ENCODE results near the gene PTGES3.
A peak's percentile ranks its signal among the peaks of the same experiment; 100 is the strongest.

Gene PTGES3

DNA sequence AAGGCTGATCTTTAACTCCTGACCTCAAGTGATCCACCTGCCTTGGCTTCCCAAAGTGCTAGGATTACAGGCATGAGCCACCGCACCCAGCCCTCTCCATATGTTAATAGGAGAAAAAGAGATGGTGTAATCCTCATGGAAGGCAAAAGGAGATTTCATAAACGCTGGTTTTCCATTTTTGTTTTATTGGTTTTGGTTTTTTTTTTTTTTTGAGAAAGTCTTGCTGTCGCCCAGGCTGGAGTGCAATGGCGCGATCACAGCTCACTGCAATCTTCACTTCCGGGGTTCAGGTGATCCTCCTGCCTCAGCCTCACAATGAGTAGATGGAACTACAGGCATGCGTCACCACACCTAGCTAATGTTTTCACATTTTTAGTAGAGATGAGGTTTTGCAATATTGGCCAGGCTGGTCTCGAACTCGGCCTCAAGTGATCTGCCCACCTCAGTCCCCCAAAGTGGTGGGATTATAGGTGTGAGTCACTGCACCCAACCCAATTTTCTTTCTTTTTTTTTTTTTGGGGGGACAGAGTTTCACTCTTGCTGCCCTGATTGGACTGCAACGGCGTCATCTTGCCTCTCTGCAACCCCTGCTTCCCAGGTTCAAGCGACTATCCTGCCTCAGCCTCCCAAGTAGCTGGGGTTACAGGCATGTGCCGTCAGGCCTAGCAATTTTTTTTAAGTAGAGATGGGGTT lies 8.1 kb downstream of the PTGES3 start (continued):
- TF ChIP-seq, protein P1, sequence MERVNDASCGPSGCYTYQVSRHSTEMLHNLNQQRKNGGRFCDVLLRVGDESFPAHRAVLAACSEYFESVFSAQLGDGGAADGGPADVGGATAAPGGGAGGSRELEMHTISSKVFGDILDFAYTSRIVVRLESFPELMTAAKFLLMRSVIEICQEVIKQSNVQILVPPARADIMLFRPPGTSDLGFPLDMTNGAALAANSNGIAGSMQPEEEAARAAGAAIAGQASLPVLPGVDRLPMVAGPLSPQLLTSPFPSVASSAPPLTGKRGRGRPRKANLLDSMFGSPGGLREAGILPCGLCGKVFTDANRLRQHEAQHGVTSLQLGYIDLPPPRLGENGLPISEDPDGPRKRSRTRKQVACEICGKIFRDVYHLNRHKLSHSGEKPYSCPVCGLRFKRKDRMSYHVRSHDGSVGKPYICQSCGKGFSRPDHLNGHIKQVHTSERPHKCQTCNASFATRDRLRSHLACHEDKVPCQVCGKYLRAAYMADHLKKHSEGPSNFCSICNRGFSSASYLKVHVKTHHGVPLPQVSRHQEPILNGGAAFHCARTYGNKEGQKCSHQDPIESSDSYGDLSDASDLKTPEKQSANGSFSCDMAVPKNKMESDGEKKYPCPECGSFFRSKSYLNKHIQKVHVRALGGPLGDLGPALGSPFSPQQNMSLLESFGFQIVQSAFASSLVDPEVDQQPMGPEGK (tag by site-specific recombination; IDR thresholded peaks at IDR 0.05) = no peak
- no peak for TF ChIP-seq KLF10 (tag by site-specific recombination; IDR thresholded peaks at IDR 0.05)
- TF ChIP-seq ZNF23 (tag by site-specific recombination; IDR thresholded peaks at IDR 0.05; ENCODE audit: borderline replicate concordance) = no peak
- no peak for TF ChIP-seq YY2 (tag by site-specific recombination; IDR thresholded peaks at IDR 0.05)
- TF ChIP-seq ZNF18 (tag by site-specific recombination; IDR thresholded peaks at IDR 0.05) = peak; percentile 65; the same call in 1 of the 2 replicates
- no peak for TF ChIP-seq KLF9 (tag by site-specific recombination; IDR thresholded peaks at IDR 0.05; ENCODE audit: low read depth)
- TF ChIP-seq ZBTB17 (tag by site-specific recombination; IDR thresholded peaks at IDR 0.05) = peak; percentile 67
- TF ChIP-seq ZNF266 (tag by site-specific recombination; IDR thresholded peaks at IDR 0.05; ENCODE audit: low read depth) = no peak
- no peak for TF ChIP-seq ZNF777 (tag by site-specific recombination; IDR thresholded peaks at IDR 0.05; ENCODE audit: borderline replicate concordance)
- TF ChIP-seq, protein P2, sequence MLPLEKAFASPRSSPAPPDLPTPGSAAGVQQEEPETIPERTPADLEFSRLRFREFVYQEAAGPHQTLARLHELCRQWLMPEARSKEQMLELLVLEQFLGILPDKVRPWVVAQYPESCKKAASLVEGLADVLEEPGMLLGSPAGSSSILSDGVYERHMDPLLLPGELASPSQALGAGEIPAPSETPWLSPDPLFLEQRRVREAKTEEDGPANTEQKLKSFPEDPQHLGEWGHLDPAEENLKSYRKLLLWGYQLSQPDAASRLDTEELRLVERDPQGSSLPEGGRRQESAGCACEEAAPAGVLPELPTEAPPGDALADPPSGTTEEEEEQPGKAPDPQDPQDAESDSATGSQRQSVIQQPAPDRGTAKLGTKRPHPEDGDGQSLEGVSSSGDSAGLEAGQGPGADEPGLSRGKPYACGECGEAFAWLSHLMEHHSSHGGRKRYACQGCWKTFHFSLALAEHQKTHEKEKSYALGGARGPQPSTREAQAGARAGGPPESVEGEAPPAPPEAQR (tag by site-specific recombination; IDR thresholded peaks at IDR 0.05) = no peak
- no peak for TF ChIP-seq CTCF (tag by site-specific recombination; IDR thresholded peaks at IDR 0.05)
- TF ChIP-seq MYNN (tag by site-specific recombination; IDR thresholded peaks at IDR 0.05; ENCODE audit: borderline replicate concordance) = no peak
- TF ChIP-seq AEBP2 (tag by site-specific recombination; IDR thresholded peaks at IDR 0.05; ENCODE audit: borderline replicate concordance) = no peak
- 0 out of 2 replicates have a peak, but pooled peaks have one; percentile 42 for TF ChIP-seq HIC1 (tag by site-specific recombination; IDR thresholded peaks at IDR 0.05)
- no peak for TF ChIP-seq ZNF423 (tag by site-specific recombination; IDR thresholded peaks at IDR 0.05)
- TF ChIP-seq ZIC2 (tag by site-specific recombination; IDR thresholded peaks at IDR 0.05) = no peak
- no peak for TF ChIP-seq KLF17 (tag by site-specific recombination; IDR thresholded peaks at IDR 0.05)
- TF ChIP-seq, protein P3, sequence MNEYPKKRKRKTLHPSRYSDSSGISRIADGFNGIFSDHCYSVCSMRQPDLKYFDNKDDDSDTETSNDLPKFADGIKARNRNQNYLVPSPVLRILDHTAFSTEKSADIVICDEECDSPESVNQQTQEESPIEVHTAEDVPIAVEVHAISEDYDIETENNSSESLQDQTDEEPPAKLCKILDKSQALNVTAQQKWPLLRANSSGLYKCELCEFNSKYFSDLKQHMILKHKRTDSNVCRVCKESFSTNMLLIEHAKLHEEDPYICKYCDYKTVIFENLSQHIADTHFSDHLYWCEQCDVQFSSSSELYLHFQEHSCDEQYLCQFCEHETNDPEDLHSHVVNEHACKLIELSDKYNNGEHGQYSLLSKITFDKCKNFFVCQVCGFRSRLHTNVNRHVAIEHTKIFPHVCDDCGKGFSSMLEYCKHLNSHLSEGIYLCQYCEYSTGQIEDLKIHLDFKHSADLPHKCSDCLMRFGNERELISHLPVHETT (tag by site-specific recombination; IDR thresholded peaks at IDR 0.05) = no peak
